Endothelial cell of umbilical vein (primary cell): ENCODE data around the gene VIPR1. TPM values are rescaled to one million over a fixed set of nuclear protein-coding genes. Genes with fewer than 3 reads are reported as not detected.

Source experiments
- BruUV-seq: library from RNA; stranded (reverse); fragments of 400-500 nt; replicated peaks from 2 replicates; lab custom pipeline; 2021; lab: Mats Ljungman, UMichigan
- CTCF ChIA-PET: fragments of 300-600, 350-600 bp; sonication (Branson Sonifier 250); formaldehyde crosslinking; loops from one replicate; lab custom pipeline; 2021; ENCODE audit warnings: antibody characterized with exemption, inconsistent platforms; lab: Charles Lee
- POLR2A ChIA-PET: fragments of 300-600, 350-600 bp; sonication (Branson Sonifier 250); formaldehyde crosslinking; loops from one replicate; lab custom pipeline; 2021; ENCODE audit warnings: antibody characterized with exemption, inconsistent platforms; lab: Charles Lee
- DNase-seq: peaks from one replicate; pipeline ENCODE4 v3.0.0-alpha.2; 2011; ENCODE audit warnings: low read depth, low spot score
- FAIRE-seq: peaks from 2 replicates; lab custom pipeline; 2011; peaks lifted over from hg19 to GRCh38; lab: Jason Lieb, UNC
- H2AFZ ChIP-seq: 2 replicates; pipeline ENCODE4 v1.6.0; 2012; ENCODE audit warnings: low read depth, low read length, control low read depth, inconsistent platforms
- H3K27ac ChIP-seq: 2 replicates; pipeline ENCODE4 v1.5.1; 2011; ENCODE audit warnings: low read depth, mild to moderate bottlenecking, control low read depth, low read length, moderate library complexity; ENCODE audit not compliant: insufficient read depth
- H3K27me3 ChIP-seq, 2 experiments: 2 replicates each; pipeline versions ENCODE4 v1.6.0 to v1.6.1; 2011; ENCODE audit warnings: low read length in 2 of 2, mixed read lengths in 1 of 2; ENCODE audit not compliant: control insufficient read depth in 2 of 2, insufficient read depth in 2 of 2
- H3K36me3 ChIP-seq, 2 experiments: 2 replicates in 1 of 2; 3 replicates in 1 of 2; pipeline ENCODE4 v1.5.1; 2011; ENCODE audit warnings: low read length in 2 of 2, mild to moderate bottlenecking in 1 of 2, moderate library complexity in 1 of 2; ENCODE audit not compliant: control insufficient read depth in 2 of 2, insufficient read depth in 2 of 2; ENCODE audit errors: extremely low read depth in 1 of 2
- H3K4me1 ChIP-seq: 3 replicates; pipeline ENCODE4 v1.5.1; 2011; ENCODE audit warnings: mild to moderate bottlenecking, low read length; ENCODE audit not compliant: control insufficient read depth, insufficient read depth; ENCODE audit errors: extremely low read depth
- H3K4me2 ChIP-seq: 2 replicates; pipeline ENCODE4 v1.6.1; 2011; ENCODE audit warnings: low read length, control low read depth, mixed read lengths; ENCODE audit not compliant: insufficient read depth
- H3K4me3 ChIP-seq, 3 experiments: fragments of 200-600 bp in 1 of 3; sonication (generic), shearing (Covaris generic) in 1 of 3; replicated peaks in 1 of 3; 2 replicates each; pipeline ENCODE4 v1.5.1; 2011 to 2016; ENCODE audit warnings: control low read depth in 3 of 3, low read length in 3 of 3, mild to moderate bottlenecking in 2 of 3, inconsistent platforms in 1 of 3, low read depth in 1 of 3, moderate library complexity in 1 of 3; ENCODE audit not compliant: insufficient read depth in 1 of 3
- H3K79me2 ChIP-seq: 2 replicates; pipeline ENCODE4 v1.6.0; 2012; ENCODE audit warnings: low read length, inconsistent platforms; ENCODE audit not compliant: control insufficient read depth, insufficient read depth
- H3K9ac ChIP-seq: replicated peaks from 2 replicates; pipeline ENCODE3; 2011; ENCODE audit warnings: low read length, control low read depth; ENCODE audit not compliant: insufficient read depth; ENCODE audit errors: extremely low read depth
- H3K9me1 ChIP-seq: replicated peaks from 3 replicates; pipeline ENCODE4 v1.6.0; 2011; ENCODE audit warnings: mild to moderate bottlenecking, low read length; ENCODE audit not compliant: control insufficient read depth, insufficient read depth; ENCODE audit errors: extremely low read depth
- H3K9me3 ChIP-seq: replicated peaks from 2 replicates; pipeline ENCODE4 v1.5.1; 2012; ENCODE audit warnings: low read length, inconsistent platforms; ENCODE audit not compliant: control insufficient read depth, insufficient read depth
- H4K20me1 ChIP-seq: replicated peaks from 2 replicates; pipeline ENCODE3; 2011; ENCODE audit warnings: mild to moderate bottlenecking, low read length; ENCODE audit not compliant: control insufficient read depth, insufficient read depth; ENCODE audit errors: extremely low read depth
- EZH2 ChIP-seq: IDR thresholded peaks from 2 replicates; pipeline ENCODE4 v1.6.1; 2012; ENCODE audit warnings: borderline replicate concordance, low read depth, mild to moderate bottlenecking, moderate library complexity, low read length, inconsistent platforms; ENCODE audit not compliant: severe bottlenecking
- FOS ChIP-seq: IDR thresholded peaks from 2 replicates; pipeline ENCODE4 v1.6.1; 2011; ENCODE audit warnings: mild to moderate bottlenecking, low read length, moderate library complexity, borderline replicate concordance; ENCODE audit not compliant: insufficient read depth
- GATA2 ChIP-seq: IDR thresholded peaks from 2 replicates; pipeline ENCODE4 v1.7.0; 2011; ENCODE audit warnings: low read depth, mild to moderate bottlenecking, moderate library complexity, mixed read lengths, low read length; ENCODE audit not compliant: insufficient read length, insufficient read depth
- MYC ChIP-seq: IDR thresholded peaks from one replicate; pipeline ENCODE4 v1.6.1; 2011; ENCODE audit warnings: mild to moderate bottlenecking, low read depth, low read length
- POLR2A ChIP-seq: IDR thresholded peaks from 2 replicates; pipeline ENCODE4 v1.6.1; 2012; ENCODE audit warnings: low read depth, mild to moderate bottlenecking, control low read depth, low read length
- POLR2AphosphoS5 ChIP-seq: IDR thresholded peaks from 2 replicates; pipeline ENCODE4 v1.6.1; 2012; ENCODE audit warnings: low read depth, mild to moderate bottlenecking, control low read depth, low read length, moderate library complexity; ENCODE audit not compliant: insufficient read depth
- dilution Hi-C: fragments of 300-500 bp; cut with MboI; formaldehyde crosslinking; loops from one replicate; pipeline ENCODE4 v1.15.0; 2019; ENCODE audit warnings: low sequenced_read_pairs; ENCODE audit not compliant: extremely low pct_ligation_motif_present
- intact Hi-C: fragments of 100-400 bp; cut with micrococcal nuclease; formaldehyde crosslinking; loops from one replicate; pipeline ENCODE4 v1.10.0; 2022
- polyA plus RNA-seq, 4 experiments: library from polyadenylated mRNA; depleted of rRNA in 3 of 4; stranded (reverse) in 3 of 4; unstranded in 1 of 4; fragments of >200 nt; gene quantifications; 2 replicates each; pipeline versions ENCODE4 v1.2.1 to v1.2.3, GENCODE V29; 2011 to 2012; ENCODE audit warnings: missing spikeins in 1 of 4
- total RNA-seq: library from RNA; stranded (reverse); gene quantifications from 2 replicates; pipeline ENCODE4 v1.2.3, GENCODE V29; 2021
- TF ChIP-seq, protein P1 (sequence below), 2 donors: IDR thresholded peaks; 1 replicate in 1 of 2; 2 replicates in 1 of 2; pipeline ENCODE4 v1.5.1; 2011; ENCODE audit warnings: low read length in 2 of 2, mild to moderate bottlenecking in 2 of 2, moderate library complexity in 2 of 2, control low read depth in 1 of 2, inconsistent platforms in 1 of 2, low read depth in 1 of 2; ENCODE audit not compliant: insufficient read depth in 1 of 2; ENCODE audit errors: extremely low read depth in 1 of 2
- TF ChIP-seq, protein P2 (sequence below): IDR thresholded peaks from 2 replicates; pipeline ENCODE4 v1.6.1; 2011; ENCODE audit not compliant: insufficient read depth, insufficient read length

The VIPR1 gene
- total and polyA plus RNA-seq, 2 donors (not counting 3 experiments of a cell fraction or from before 2014, with no cell fraction given), result 3.8 to 4.7 TPM

DNA sequence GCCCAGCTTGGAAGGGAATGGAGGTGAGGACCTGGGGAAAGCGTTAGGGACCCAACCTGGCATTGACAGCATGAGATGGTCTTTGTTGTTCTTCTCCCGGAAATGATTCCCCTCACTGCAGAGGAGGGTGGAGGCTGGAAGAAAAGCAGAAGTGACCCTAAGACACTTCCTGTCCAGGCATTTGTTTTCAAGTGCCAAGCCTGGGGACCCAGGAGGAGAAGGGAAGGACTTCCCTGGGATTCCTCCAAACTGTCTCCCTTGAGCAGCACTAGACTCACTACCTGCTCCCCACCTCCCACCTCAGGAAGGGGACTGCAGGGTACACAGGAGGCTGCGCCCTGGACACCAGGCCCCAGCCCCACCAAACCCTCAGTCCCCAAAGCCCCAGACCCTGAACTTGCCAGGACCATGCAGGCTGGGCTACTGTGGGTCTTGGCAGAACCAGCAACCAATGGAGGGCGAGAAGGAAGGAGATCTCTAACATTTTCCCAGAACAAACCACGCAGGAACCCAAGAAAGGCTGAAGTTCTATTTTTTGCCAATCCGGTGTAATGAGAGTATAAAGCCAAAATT is 9.8 kb upstream of the VIPR1 start:
- intact Hi-C loops, result no loop called here
- H3K27ac ChIP-seq, result no peak overlapping the region
- H3K27me3 ChIP-seq, result no peaks in the 10 kb centered on the region
- peaks cover 15% of the 10 kb centered on the region for H3K4me1 ChIP-seq
- H4K20me1 ChIP-seq, result no peaks in the 10 kb centered on the region
- no peaks in the 10 kb centered on the region for H3K9me1 ChIP-seq
- H3K9me3 ChIP-seq, result no peaks in the 10 kb centered on the region
- BruUV-seq, result no TSS peak
- TF ChIP-seq, protein P1, sequence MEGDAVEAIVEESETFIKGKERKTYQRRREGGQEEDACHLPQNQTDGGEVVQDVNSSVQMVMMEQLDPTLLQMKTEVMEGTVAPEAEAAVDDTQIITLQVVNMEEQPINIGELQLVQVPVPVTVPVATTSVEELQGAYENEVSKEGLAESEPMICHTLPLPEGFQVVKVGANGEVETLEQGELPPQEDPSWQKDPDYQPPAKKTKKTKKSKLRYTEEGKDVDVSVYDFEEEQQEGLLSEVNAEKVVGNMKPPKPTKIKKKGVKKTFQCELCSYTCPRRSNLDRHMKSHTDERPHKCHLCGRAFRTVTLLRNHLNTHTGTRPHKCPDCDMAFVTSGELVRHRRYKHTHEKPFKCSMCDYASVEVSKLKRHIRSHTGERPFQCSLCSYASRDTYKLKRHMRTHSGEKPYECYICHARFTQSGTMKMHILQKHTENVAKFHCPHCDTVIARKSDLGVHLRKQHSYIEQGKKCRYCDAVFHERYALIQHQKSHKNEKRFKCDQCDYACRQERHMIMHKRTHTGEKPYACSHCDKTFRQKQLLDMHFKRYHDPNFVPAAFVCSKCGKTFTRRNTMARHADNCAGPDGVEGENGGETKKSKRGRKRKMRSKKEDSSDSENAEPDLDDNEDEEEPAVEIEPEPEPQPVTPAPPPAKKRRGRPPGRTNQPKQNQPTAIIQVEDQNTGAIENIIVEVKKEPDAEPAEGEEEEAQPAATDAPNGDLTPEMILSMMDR (IDR thresholded peaks at IDR 0.05; ENCODE audit: extremely low read depth in 1 of 2, insufficient read depth in 1 of 2, low read depth in 1 of 2, low read length in 2 of 2), result no peak
- TF ChIP-seq GATA2 (no peak), POLR2A (no peak), EZH2 (no peak), POLR2AphosphoS5 (no peak), MYC (no peak), FOS (no peak)
- TF ChIP-seq, protein P2, sequence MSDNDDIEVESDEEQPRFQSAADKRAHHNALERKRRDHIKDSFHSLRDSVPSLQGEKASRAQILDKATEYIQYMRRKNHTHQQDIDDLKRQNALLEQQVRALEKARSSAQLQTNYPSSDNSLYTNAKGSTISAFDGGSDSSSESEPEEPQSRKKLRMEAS, result no peak
- POLR2A ChIA-PET, result no interaction called here
- FAIRE-seq (no peak), DNase-seq (no peak)
- H3K79me2 ChIP-seq, result no peaks in the 10 kb centered on the region
- CTCF ChIA-PET, result no interaction called here
- H2AFZ ChIP-seq, result no peak overlapping the region
- no peak overlapping the region for H3K4me2 ChIP-seq
- dilution Hi-C loops, result no loop called here
- no peak overlapping the region for H3K9ac ChIP-seq
- H3K36me3 ChIP-seq, result no peaks in the 10 kb centered on the region
- no peak overlapping the region for H3K4me3 ChIP-seq
